GM21515 (cell line): ENCODE measurements around the gene SOX30.

Experiments
- ATAC-seq: cut with Tn5 transposase; IDR thresholded peaks from one replicate; pipeline ENCODE4 v1.9.1; 2021; ENCODE audit not compliant: unreplicated experiment

The SOX30 gene

GRCh38 chr5:157665467-157666070, 13.3 kb upstream of the SOX30 start:
- no peak for ATAC-seq

- no peak for ATAC-seq
Measured at GRCh38 chr5:157659868-157660660, 7.8 kb upstream of the SOX30 start.

- no peak for ATAC-seq
Measured at GRCh38 chr5:157658893-157659292, 6.7 kb upstream of the SOX30 start.

- no peak for ATAC-seq
Measured at GRCh38 chr5:157657516-157657915, 5.3 kb upstream of the SOX30 start.

- peak; percentile 94 for ATAC-seq
Measured at GRCh38 chr5:157651623-157652376, 438 bp downstream of the SOX30 start.

DNA sequence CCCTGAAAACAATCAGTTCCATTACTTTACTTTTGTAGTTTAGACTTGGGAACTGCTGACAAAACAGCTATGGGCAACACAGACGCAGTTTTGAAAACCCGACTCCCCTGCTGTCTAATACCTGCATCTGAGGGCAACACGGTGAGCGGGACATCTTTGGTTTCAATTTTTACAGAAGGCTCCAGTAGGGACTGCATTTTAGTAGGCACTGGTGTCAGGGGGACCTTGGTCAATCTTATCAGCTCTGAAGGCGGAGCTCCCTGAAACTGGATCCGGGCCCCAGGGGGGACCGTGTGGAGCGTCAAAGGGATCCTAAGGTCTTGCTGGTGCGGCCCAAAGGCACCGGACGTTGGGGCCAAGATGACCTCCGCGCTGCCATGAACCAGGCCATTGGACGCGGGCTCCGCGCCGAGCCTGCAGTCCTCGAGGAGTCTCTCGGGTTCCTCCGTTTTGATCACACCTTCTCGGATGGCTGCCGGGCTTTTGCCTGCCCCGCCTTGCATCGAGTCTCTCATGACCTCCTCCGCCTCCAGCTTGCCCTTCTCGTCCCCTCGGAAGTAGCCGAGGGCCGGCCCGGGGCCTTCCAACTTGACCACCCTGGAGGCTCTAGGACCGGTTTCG, 1.1 kb downstream of the SOX30 start:
- no peak for ATAC-seq

DNA sequence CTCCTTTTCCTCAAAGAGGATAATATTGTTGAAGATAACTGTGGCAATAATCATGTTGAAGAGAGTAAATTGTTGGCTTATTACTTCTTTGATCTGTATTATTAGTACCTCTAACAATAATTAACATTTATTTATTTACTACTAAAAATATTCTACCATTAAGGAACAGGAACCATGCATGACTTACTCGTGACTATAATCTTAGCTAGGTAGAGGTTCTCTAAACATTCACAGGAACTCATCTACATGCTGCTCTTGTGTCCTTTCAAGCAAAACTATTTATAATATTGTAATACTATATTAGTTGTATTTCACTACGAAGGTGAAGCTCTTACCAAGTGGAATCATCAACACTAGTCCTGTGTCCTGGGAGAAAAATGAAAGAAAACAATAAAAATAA, 3.1 kb downstream of the SOX30 start:
- ATAC-seq: no peak

- ATAC-seq: no peak
Measured at GRCh38 chr5:157648275-157648990, 3.8 kb downstream of the SOX30 start.

GRCh38 chr5:157640406-157641066, 11.7 kb downstream of the SOX30 start:
- ATAC-seq: no peak

DNA sequence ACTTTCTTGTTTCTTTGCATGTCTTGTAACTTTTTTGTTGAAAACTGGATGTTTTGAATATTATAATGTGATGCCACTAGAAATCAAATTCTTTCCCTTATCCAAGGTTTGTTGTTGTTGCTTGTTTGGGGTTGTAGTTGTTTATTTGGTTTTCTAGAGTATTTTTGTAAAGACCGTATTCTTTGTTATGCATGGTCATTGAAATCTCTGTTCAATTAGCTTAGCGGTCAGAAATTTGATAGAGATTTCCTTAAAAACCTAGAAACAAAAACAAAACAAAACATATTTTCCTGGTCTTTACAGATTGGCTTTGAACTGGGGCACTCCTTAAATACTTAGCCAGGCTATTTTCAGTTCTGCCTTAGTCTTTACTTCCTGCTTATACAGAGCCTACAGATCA, 21.9 kb downstream of the SOX30 start:
- ATAC-seq: no peak

- no peak for ATAC-seq
Measured at GRCh38 chr5:157626831-157627230, 25.4 kb downstream of the SOX30 start.

- no peak for ATAC-seq
Measured at GRCh38 chr5:157624144-157624543, 28.1 kb downstream of the SOX30 start.

DNA sequence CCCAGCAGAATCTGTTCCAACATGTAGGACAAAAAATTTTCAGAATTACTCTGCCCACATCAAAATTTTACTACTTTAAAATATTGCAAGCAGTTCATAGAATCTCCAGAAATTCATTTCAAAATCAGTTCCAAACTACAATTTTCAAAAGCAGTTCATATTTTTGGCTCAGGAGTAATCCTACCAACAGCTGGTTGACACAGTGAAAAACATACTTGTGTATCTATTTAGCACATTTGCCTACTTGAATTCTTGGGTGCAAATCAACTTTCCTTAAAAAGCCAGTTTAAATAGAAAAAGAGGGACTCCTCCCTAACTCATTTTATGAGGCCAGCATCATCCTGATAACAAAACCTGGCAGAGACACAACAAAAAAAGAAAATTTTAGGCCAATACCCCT, 31.5 kb downstream of the SOX30 start:
- ATAC-seq: no peak

DNA sequence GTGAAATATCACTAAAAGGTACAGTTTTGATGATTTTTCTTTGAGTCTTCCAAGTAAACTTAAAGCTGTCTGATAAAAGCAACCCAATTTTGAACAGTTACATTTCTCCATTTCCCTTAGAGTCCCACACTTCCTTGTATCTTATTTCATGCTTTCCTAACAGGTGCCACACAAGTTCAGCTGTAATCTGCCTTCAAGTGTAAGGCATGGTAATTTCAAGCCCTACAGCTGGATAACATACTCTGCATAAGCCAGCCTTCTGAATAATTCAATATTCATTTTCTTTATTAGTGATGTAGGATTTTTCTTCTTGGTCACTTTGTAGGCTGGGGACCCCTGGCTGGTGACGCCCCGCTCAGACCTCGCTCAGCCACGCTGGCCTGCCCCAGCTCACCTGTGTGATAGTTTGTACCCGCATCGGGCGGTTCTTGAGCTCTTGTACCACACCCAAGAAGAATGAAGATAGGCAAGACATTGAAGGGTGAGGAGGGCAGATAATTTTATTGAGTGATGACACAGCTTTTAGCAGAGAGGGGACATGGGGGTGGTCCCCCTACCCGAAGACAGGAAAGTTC, 34.0 kb downstream of the SOX30 start:
- no peak for ATAC-seq

DNA sequence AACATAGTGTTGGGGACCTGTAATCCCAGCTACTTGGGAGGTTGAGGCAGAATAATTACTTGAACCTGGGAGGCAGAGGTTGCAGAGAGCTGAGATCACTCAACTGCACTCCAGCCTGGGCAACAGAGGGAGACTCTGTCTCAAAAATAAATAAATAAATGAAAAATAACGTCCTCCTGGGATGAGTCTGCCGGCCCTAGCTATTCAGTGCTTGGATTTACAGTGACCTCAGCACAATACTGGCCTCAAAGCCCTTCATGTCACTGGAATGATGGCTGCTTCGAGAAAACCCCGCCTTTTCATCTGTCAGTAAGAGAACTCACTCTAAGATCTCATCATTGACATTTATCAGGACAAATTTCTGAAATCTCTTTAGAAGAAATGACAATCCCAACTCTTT, 35.5 kb downstream of the SOX30 start:
- ATAC-seq: no peak

DNA sequence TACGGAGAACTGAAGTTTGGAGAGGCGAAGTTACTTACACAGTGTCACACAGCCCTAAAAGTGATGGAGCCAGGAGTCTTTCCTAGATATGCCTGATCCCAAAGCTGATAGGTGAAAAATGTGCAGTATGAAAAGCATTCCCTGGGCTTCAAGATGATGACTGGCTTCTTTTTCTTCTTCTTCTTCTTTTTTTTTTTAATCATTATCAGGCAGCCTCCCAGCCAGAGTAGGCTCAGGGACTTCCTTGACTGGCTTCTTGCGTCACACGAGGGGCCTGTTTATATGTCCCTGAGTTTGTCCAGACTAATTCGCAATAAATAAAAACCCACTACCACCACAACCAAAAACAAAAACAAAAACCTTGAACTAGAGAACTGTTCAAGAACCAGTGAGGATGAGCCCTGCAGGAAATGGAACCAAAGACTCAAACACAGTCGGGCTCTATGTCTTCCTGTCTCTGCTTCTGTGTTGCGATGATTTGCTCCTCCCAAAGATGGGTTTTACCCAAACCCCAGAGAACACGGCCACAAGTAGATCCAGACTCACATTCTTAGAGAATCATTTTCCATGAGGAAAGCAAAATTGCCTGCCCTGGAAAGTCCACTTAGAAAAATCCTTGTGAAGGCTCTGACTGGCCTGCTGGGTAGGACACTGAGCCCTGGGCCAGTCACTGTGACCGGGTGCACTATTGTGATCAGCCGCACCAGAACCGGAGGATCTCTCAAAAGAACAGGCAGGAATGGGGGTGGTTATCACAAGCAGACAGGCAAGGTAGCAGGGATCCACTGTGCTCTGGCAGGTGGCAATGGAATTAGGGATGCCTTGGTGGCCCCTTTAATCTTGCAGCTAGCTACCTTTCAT, 38.6 kb downstream of the SOX30 start:
- ATAC-seq: no peak

GRCh38 chr5:157612581-157612980, 39.7 kb downstream of the SOX30 start:
- no peak for ATAC-seq

DNA sequence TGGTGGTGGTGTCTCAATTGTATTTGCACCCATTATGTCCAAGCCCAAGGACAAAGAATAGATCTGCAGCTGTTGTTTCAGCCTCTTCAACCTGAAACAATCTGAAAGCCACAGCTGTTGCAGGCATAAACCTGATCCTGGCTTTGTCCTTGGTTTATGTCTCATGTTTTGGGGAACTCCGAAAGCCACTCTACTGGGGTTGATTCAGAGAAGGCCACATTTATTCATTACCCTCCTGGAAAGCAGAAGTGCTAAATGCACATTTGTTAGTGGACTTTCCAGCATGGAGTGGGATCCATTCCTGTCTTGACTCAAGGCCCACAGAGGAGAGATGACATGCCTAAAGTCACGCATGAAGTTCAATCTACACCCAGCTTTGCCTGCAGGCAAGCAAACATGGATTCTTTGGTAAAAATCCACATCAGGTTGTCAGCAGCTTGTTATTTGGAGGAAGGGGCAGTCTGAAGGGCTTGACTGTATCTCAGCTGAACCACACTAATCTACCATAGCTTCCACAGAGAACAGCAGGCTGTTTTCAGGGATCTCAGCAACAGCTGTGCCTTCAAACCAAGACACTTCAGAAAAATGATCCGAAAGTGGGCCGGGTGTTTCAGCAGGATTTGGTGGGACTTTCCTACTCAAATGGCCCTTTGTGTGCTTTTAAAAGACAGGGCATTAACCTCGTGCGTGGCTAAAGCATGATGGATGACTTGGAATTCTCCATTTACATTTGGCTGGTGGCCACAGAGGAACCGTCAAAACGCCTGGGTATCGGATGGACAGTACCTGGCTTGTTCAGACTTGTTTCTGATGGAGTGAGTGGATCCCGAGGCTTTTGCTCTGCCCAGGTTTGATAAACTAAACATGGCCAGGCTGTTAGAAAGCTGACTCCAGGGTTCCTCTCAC, 40.4 kb downstream of the SOX30 start:
- ATAC-seq: peak; percentile 50
